HL-60 (cell line): ENCODE results near the gene TMEFF1.

ENCODE experiments used
- CTCF ChIP-seq: IDR thresholded peaks from one replicate; pipeline ENCODE4 v1.5.1; 2011; ENCODE audit warnings: low read length, control low read depth, inconsistent platforms; ENCODE audit not compliant: insufficient read depth
- TF ChIP-seq, protein P1 (sequence below): IDR thresholded peaks from 2 replicates; pipeline ENCODE4 v1.6.1; 2012; ENCODE audit warnings: low read depth; ENCODE audit not compliant: insufficient replicate concordance

DNA sequence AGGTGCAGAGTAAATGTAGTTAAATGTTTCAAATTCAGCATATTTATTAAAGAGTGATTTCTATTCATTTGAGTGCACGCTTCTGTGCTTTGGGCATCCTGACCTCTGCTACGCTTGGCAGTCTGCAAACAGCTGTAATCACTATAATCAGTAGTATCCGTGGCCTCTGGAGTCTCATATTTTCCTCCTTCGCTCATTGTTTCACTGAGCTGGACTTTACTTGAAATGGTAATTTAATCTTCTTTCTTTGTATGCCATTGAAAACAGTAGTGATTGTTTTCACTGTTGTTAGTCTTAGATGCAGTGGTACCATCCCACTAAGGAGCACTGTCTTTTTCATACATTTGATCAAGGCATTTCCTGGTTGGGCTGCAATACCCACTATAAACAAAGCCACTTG is 61.5 kb downstream of the TMEFF1 start:
- no peak for TF ChIP-seq CTCF
- TF ChIP-seq, protein P1, sequence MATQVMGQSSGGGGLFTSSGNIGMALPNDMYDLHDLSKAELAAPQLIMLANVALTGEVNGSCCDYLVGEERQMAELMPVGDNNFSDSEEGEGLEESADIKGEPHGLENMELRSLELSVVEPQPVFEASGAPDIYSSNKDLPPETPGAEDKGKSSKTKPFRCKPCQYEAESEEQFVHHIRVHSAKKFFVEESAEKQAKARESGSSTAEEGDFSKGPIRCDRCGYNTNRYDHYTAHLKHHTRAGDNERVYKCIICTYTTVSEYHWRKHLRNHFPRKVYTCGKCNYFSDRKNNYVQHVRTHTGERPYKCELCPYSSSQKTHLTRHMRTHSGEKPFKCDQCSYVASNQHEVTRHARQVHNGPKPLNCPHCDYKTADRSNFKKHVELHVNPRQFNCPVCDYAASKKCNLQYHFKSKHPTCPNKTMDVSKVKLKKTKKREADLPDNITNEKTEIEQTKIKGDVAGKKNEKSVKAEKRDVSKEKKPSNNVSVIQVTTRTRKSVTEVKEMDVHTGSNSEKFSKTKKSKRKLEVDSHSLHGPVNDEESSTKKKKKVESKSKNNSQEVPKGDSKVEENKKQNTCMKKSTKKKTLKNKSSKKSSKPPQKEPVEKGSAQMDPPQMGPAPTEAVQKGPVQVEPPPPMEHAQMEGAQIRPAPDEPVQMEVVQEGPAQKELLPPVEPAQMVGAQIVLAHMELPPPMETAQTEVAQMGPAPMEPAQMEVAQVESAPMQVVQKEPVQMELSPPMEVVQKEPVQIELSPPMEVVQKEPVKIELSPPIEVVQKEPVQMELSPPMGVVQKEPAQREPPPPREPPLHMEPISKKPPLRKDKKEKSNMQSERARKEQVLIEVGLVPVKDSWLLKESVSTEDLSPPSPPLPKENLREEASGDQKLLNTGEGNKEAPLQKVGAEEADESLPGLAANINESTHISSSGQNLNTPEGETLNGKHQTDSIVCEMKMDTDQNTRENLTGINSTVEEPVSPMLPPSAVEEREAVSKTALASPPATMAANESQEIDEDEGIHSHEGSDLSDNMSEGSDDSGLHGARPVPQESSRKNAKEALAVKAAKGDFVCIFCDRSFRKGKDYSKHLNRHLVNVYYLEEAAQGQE: no peak
